ENCODE measurements around the gene MTHFD2L. TPM values are rescaled to one million over a fixed set of nuclear protein-coding genes. Genes with fewer than 3 reads are reported as not detected.
"Not testable (repeated sequence)": the region's sequence is repeated elsewhere in the genome, so short reads cannot be mapped to it uniquely, and the experiment has no call there.

Gene MTHFD2L
- 10 to 100 TPM; 21.7 to 27.5 (median 24.6) TPM for polyA plus RNA-seq (ENCODE audit: insufficient read length in 4 of 4)

- DNase-seq (ENCODE audit: low read depth in 4 of 4, low spot score in 2 of 4): peak; percentile 69 to 86 (median 80)
Observed at GRCh38 chr4:74157561-74158465, at the start of gene MTHFD2L. Gene MTHFD2L (plus strand): TSS chr4:74158118. CDS start chr4:74158139, 21 bp downstream.

- no peak for DNase-seq (ENCODE audit: low read depth in 4 of 4, low spot score in 2 of 4)
Observed at GRCh38 chr4:74108457-74109115, 49.3 kb upstream of the MTHFD2L start.

- no peak for DNase-seq (ENCODE audit: low read depth in 4 of 4, low spot score in 2 of 4)
Observed at GRCh38 chr4:74109116-74109869, 48.6 kb upstream of the MTHFD2L start.

- DNase-seq (ENCODE audit: low read depth in 4 of 4, low spot score in 2 of 4): no peak
Observed at GRCh38 chr4:74109870-74110605, 47.9 kb upstream of the MTHFD2L start.

DNA sequence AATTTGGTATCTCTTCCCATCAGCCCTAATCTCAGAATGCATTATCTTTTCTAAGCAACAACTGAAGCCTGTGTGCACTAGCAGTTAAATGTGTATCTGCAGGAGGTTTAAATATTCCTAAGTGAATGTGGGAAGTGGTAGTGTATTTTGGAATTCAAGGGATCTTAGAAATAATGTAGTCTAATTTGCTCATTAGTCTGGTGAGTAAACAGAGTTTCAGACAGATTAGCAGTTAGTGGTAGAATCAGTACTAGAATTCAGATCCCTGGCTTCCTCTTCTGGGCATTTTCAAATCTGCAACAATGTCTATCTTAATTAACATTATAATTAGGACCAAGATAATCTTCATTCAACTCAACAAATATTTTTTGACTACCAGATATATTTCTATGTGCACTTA, 47.2 kb upstream of the MTHFD2L start:
- no peak for DNase-seq (ENCODE audit: low read depth in 4 of 4, low spot score in 2 of 4)

GRCh38 chr4:74111306-74111975, 46.5 kb upstream of the MTHFD2L start:
- no peak for DNase-seq (ENCODE audit: low read depth in 4 of 4, low spot score in 2 of 4)

DNA sequence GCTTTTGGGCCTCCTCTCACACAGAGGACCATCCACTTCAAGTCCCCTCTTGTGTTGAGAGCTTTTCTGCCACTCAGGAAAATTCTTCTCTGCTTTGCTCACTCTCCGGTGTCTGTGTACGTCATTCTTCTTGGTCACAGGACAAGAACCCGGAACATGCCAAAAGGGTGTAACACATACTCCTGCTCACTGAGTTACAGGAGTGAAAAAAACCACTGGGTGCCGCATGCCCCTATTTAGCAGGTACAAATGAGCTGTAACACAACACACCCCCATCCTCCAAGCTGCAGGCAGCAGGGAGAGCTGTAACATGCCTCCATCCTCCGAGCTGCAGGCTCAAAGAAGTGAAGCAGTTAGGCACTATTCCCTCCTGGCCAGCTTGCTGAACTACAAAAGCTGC, 45.9 kb upstream of the MTHFD2L start:
- DNase-seq (ENCODE audit: low read depth in 4 of 4, low spot score in 2 of 4): no peak

- DNase-seq (ENCODE audit: low read depth in 4 of 4, low spot score in 2 of 4): no peak
Observed at GRCh38 chr4:74112399-74113105, 45.4 kb upstream of the MTHFD2L start.

- no peak for DNase-seq (ENCODE audit: low read depth in 4 of 4, low spot score in 2 of 4)
Observed at GRCh38 chr4:74114234-74114633, 43.7 kb upstream of the MTHFD2L start.

- DNase-seq (ENCODE audit: low read depth in 4 of 4, low spot score in 2 of 4): no peak
Observed at GRCh38 chr4:74117024-74117534, 40.8 kb upstream of the MTHFD2L start.

- no peak for DNase-seq (ENCODE audit: low read depth in 4 of 4, low spot score in 2 of 4)
Observed at GRCh38 chr4:74118600-74119338, 39.1 kb upstream of the MTHFD2L start.

DNA sequence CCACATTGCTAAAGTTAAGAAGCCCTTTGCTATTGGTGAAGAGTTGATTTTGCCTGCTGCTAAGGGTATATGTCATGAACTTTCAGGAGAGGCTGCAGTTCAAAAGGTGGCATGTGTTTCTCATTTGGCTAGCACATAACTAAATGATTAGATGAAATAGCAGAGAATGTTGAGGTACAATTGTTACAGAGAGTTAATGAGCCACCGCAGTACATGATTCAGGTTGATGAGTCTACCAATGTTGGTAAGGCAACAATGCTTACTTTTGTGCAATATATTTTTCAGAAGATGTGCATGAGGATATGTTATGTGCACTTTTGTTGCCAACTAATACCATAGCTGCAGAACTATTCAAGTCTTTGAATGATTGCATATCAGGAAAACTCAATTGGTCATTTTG, 37.8 kb upstream of the MTHFD2L start:
- DNase-seq (ENCODE audit: low read depth in 4 of 4, low spot score in 2 of 4): no peak

DNA sequence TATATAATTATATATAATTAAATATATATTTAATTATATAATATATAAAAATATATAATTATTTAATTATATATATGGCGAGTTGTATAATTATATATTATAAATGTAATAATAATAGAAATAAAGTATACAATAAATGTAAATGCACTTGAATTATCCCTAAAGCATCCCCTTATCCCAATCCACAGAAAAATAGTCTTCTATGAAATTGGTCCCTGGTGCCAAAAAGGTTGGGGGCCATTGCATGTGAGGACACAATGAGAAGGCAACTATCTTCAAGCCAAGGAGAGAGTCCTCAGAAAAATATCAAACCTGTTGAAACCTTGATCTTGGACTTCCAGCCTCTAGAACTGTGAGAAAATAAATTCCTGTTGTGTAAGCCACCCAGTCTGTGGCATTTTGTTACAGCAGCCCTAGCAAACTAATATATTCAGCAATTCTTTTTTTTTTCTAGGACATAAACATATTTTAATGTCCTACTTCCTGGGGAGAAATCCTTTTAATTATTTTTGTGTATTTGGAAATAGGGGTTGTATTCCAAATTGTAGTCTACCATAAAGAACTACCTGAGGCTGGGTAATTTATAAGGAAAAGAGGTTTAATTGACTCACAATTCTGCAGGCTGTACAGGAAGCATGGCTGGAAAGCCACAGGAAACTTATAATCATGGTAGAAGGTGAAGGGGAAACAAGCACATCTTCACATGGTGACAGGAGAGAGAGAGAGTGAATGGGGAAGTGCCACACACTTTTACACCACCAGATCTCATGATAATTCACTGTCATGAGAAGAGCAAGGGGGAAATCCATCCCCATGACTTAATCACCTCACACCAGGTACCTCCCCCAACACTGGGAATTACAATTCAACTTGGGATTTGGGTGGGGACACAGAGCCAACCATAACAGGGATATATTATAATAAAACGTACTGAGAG, 36.0 kb upstream of the MTHFD2L start:
- no peak for DNase-seq (ENCODE audit: low read depth in 4 of 4, low spot score in 2 of 4)

GRCh38 chr4:74123065-74123728, 34.7 kb upstream of the MTHFD2L start:
- no peak for DNase-seq (ENCODE audit: low read depth in 4 of 4, low spot score in 2 of 4)

GRCh38 chr4:74125029-74125428, 32.9 kb upstream of the MTHFD2L start:
- DNase-seq (ENCODE audit: low read depth in 4 of 4, low spot score in 2 of 4): no peak

- DNase-seq (ENCODE audit: low read depth in 4 of 4, low spot score in 2 of 4): no peak
Observed at GRCh38 chr4:74127745-74128144, 30.2 kb upstream of the MTHFD2L start.

DNA sequence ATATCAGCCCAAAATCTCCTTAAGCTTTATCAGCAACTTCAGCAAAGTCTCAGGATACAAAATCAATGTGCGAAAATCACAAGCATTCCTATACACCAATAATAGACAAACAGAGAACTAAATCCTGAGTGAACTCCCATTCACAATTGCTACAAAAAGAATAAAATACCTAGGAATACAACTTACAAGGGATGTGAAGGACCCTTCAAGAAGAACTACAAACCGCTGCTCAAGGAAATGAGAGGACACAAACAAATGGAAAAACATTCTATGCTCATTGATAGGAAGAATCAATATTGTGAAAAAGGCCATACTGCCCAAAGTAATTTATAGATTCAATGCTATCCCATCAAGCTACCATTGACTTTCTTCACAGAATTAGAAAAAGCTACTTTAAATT, 27.1 kb upstream of the MTHFD2L start:
- DNase-seq (ENCODE audit: low read depth in 4 of 4, low spot score in 2 of 4): not testable (repeated sequence)
